Fibroblast of pulmonary artery (primary cell): ENCODE data around the gene FAM221A.
"Not testable (repeated sequence)": the region's sequence is repeated elsewhere in the genome, so short reads cannot be mapped to it uniquely, and the experiment has no call there.

ENCODE experiments used
- DNase-seq: peaks from one replicate; pipeline ENCODE4 v3.0.0-alpha.2; 2010; ENCODE audit warnings: low read depth
- H3K4me3 ChIP-seq: replicated peaks from 2 replicates; pipeline ENCODE4 v1.5.1; 2011; ENCODE audit warnings: low read depth, mild to moderate bottlenecking, control low read depth, low read length, moderate library complexity
- TF ChIP-seq, protein P1 (sequence below): IDR thresholded peaks from 2 replicates; pipeline ENCODE4 v1.5.1; 2011; ENCODE audit warnings: mild to moderate bottlenecking, control low read depth, low read length, inconsistent platforms; ENCODE audit errors: missing control alignments

FAM221A gene

DNA sequence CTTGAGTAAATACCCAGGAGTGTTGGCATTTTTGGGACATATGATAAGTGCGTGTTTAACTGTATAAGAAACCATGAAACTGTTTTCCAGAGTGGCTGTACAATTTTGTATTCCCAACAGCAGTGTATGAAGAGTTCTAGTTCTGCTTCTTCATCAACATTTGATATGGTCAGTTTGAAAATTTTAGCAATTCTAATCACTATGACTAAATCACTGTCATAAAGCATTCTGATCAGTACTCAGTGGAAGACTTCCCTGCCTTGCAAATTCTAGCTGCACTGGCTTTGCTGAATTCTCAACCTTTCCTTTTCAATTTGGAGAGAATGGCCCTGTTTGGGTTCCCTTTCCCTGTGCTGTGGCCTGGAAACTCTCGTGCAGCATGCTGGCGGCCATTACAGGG, 18.6 kb upstream of the FAM221A start:
- TF ChIP-seq, protein P1, sequence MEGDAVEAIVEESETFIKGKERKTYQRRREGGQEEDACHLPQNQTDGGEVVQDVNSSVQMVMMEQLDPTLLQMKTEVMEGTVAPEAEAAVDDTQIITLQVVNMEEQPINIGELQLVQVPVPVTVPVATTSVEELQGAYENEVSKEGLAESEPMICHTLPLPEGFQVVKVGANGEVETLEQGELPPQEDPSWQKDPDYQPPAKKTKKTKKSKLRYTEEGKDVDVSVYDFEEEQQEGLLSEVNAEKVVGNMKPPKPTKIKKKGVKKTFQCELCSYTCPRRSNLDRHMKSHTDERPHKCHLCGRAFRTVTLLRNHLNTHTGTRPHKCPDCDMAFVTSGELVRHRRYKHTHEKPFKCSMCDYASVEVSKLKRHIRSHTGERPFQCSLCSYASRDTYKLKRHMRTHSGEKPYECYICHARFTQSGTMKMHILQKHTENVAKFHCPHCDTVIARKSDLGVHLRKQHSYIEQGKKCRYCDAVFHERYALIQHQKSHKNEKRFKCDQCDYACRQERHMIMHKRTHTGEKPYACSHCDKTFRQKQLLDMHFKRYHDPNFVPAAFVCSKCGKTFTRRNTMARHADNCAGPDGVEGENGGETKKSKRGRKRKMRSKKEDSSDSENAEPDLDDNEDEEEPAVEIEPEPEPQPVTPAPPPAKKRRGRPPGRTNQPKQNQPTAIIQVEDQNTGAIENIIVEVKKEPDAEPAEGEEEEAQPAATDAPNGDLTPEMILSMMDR = no peak
- no peak for DNase-seq
- H3K4me3 ChIP-seq = no peak overlapping the region

DNA sequence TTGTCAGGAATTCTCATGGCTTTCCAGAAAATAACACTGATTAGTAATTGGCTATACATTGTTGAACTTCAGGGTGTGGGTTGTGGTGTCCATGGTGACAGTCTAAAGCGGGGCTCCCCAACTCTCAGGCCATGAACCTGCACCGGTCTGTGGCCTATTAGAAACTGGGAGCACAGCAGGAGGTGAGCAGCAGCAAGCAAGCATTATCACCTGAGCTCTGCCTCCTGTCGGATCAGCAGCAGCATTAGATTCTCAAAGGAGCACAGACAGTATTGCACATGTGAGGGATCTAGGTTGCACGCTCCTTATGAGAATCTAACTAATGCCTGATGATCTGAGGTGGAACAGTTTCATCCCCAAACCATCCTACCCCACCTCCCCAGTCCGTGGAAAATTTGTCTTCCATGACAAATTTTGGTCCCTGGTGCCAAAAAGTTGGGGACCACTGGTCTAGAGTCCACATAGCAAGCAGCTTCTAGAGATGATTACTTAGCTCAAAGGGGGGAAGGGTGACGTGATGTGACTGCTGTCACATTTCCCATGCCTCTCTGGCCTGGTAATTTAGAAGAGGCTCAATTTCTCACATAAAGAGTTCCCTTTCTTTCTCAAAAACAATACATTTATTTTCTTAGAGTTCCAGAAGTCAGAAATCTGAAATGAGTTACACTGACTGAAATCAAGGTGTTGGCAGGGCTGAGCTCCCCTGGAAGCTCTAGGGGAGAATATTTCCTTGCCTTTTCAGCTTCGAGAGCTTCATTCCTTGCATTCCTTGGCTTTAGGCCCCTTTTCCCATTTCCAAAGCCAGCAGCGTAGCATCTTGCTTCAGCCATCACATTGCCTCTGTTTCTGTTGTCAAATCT, 17.6 kb upstream of the FAM221A start:
- no peak overlapping the region for H3K4me3 ChIP-seq
- peak; percentile 16 for DNase-seq
- TF ChIP-seq, protein P1 = no peak

DNA sequence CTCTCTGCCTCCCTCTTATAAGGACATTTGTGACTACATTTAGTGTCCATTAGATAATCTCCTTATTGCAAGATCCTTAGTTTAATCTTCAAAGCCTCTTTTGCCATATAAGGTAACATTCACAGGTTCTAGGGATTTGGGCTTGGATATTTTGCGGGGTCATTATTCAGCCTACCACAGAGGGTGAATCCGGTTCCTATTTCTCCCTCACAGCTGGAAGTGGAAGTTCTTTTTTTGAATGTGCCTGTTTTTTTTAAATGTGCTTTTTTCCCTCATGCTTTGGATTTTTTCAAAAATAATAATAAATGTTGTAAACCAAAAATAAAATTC, 17.1 kb upstream of the FAM221A start:
- no peak for DNase-seq
- no peak overlapping the region for H3K4me3 ChIP-seq
- TF ChIP-seq, protein P1 = no peak

DNA sequence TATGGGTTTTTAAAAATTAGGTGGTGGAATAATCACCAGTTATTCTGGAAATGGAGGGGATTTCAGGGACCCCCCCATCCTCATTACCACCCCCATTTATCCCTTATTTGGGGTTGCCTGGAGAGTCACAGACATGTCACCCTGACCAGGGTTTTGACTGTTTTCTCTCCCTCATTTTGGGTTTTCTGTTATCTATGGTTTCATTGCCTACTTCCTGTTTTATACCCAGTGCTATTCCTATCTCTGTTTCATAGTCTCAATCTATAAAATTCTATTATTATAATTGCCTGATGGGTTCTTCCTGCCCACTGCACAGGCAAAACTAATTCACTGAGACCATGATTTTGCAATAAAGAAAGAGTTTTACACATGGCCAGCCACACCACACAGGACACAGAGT, 15.9 kb upstream of the FAM221A start:
- no peak for DNase-seq
- TF ChIP-seq, protein P1 = no peak
- no peak overlapping the region for H3K4me3 ChIP-seq

- TF ChIP-seq, protein P1 = no peak
- DNase-seq = no peak
Measured at GRCh38 chr7:23672033-23672432, 8.0 kb upstream of the FAM221A start.

DNA sequence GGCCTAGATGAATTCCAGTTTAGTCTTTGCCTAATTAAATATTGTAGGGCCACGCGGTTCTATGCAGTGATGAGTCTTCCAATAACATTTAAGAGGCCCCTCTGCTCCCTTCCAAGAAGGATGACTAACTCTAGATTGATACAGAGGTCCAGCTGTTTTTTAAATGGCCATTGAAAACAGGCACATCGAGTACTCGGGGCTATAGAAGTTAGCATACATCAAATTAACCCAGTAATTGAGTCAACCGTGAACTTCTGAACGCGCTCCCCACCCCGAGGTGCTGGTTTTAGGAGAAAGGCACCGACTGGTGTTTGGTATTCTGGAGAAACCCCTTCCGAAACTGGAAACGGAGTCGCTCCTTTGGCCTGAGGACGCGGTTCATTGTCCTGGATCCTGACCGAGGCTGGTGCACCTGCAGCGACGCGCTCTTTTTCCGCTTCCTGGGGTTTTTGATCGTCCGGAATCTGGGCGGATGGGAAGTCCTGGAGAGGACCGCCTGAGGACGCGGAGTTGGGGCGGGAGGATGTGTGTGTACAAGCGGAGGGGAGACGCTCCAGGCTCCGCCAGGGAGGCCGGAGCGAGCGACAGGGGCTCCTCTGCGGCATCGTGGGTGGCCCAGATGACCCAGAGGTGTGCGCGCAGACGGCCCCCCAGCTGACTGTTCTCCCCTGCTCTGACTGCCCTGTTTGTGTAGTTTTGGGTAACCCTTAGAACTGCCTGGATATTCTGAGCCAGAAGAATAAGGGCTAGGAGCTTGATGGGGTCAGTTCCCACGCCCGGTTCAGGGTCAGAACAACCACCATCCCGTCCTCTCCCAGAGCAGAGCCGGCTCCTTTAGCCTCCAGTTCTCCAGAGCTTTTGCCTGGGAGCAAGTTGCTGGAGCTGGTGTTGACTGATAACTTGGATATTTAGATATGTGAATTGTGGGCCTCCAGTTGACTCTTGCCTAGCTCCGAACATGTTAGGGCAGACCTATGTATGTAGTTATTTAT, 711 bp downstream of the FAM221A start:
- H3K4me3 ChIP-seq = peak overlapping the region; percentile 61
- TF ChIP-seq, protein P1 = no peak
- peak; percentile 32 for DNase-seq

More at GRCh38 chr7:23672033-23672432, 8.0 kb upstream of the FAM221A start:
- no peak overlapping the region for H3K4me3 ChIP-seq

DNA sequence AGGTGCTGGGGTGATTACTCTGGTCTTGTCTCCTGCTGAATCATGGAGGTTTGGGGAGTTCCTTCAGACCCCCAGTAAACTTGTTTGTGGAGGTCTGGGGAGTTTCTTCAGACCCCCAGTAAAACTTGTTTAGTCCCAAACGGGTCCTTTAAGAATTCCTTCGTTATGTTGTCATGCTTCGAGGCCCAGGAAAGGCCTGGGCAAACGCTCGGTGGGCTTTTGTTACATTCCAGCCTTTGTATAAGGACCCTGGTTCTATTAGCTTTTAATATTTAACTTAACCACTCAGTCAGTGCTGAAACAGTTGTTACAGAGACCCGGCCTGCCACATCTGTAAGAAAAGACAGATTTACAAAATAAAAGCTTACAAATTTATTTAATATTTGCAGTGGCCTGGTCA, 4.0 kb downstream of the FAM221A start:
- not testable (repeated sequence) for H3K4me3 ChIP-seq, DNase-seq
